ENCODE results near the gene FLNC. TPM values are rescaled to one million over a fixed set of nuclear protein-coding genes. Genes with fewer than 3 reads are reported as not detected.

Gene FLNC
- total and polyA plus RNA-seq, 2 of the 13 experiments (the other 11 are each of a cell fraction or from before 2014, with no cell fraction given): 0.02 TPM; not detected in 1

- BruUV-seq (replicated peaks): no TSS peak
- FAIRE-seq (no peak), ATAC-seq (no peak), DNase-seq (ENCODE audit: low spot score) (no peak)
- Histone ChIP-seq H3K9ac (ENCODE audit: insufficient read depth, low read depth, low read length) (no peak overlapping the region), H3K9me3 (ENCODE audit: low read length) (no peaks in the 10 kb centered on the region), H3K36me3 (replicated peaks in 1 of 2; ENCODE audit: control insufficient read depth in 1 of 2, insufficient read depth in 2 of 2, low read length in 2 of 2) (no peaks in the 10 kb centered on the region), H3K4me1 (ENCODE audit: insufficient read depth, low read length) (no peaks in the 10 kb centered on the region), H2AFZ (ENCODE audit: low read length) (no peak overlapping the region), H3K4me3 (replicated peaks in 1 of 3; ENCODE audit: insufficient read depth in 1 of 3, low read depth in 2 of 3, low read length in 3 of 3) (no peak overlapping the region), H3K4me2 (ENCODE audit: low read depth, low read length) (no peak overlapping the region), H3K27ac (ENCODE audit: extremely low read length, insufficient read depth, low read length) (no peak overlapping the region), H3K27me3 (ENCODE audit: control insufficient read depth in 1 of 2, insufficient read depth in 2 of 2, low read length in 2 of 2) (peaks cover 10 to 56% of the 10 kb centered on the region in 2 experiments; a peak in 4 of 5 replicates), H4K20me1 (ENCODE audit: insufficient read depth, low read length) (no peaks in the 10 kb centered on the region), H3K79me2 (ENCODE audit: insufficient read depth, low read length) (no peaks in the 10 kb centered on the region)
- POLR2A ChIA-PET: no interaction called here
- CTCF ChIA-PET (ENCODE audit: low intra/inter-chr PET ratio, low total read pairs): no interaction called here
- 0% methylated on average over 1 of the region's 3 CpGs for WGBS (ENCODE audit: low lambda C conversion rate)
- in situ Hi-C loops (cut with HindIII; ENCODE audit: extremely low pct_ligation_motif_present, low pct_unique_long_range_greater_than_20kb) (no loop called here), intact Hi-C loops (cut with micrococcal nuclease; ENCODE audit: unreplicated experiment) (no loop called here)
- no peak for TF ChIP-seq ZNF564 (CRISPR knock-in tag; IDR thresholded peaks at IDR 0.05)
- no peak for TF ChIP-seq NFAT5 (CRISPR knock-in tag; IDR thresholded peaks at IDR 0.05)
- no peak for TF ChIP-seq MBNL3 (CRISPR knock-in tag; conservative IDR thresholded peaks at IDR 0.05)
- TF ChIP-seq ARNT (IDR thresholded peaks at IDR 0.05): no peak
- TF ChIP-seq NR2C2 (CRISPR knock-in tag; IDR thresholded peaks at IDR 0.05; ENCODE audit: borderline replicate concordance): no peak
- TF ChIP-seq TP53 (CRISPR knock-in tag; conservative IDR thresholded peaks at IDR 0.05): no peak
- no peak for TF ChIP-seq NFE2L2 (IDR thresholded peaks at IDR 0.05; ENCODE audit: low read length)
- TF ChIP-seq, protein P1, sequence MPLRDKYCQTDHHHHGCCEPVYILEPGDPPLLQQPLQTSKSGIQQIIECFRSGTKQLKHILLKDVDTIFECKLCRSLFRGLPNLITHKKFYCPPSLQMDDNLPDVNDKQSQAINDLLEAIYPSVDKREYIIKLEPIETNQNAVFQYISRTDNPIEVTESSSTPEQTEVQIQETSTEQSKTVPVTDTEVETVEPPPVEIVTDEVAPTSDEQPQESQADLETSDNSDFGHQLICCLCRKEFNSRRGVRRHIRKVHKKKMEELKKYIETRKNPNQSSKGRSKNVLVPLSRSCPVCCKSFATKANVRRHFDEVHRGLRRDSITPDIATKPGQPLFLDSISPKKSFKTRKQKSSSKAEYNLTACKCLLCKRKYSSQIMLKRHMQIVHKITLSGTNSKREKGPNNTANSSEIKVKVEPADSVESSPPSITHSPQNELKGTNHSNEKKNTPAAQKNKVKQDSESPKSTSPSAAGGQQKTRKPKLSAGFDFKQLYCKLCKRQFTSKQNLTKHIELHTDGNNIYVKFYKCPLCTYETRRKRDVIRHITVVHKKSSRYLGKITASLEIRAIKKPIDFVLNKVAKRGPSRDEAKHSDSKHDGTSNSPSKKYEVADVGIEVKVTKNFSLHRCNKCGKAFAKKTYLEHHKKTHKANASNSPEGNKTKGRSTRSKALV (CRISPR knock-in tag; IDR thresholded peaks at IDR 0.05): no peak
- no peak for TF ChIP-seq SALL1 (CRISPR knock-in tag; IDR thresholded peaks at IDR 0.05)
- no peak for TF ChIP-seq PTBP1 (IDR thresholded peaks at IDR 0.05; ENCODE audit: low read depth, low read length, poor library complexity, severe bottlenecking)
- TF ChIP-seq POLR2AphosphoS5 (IDR thresholded peaks at IDR 0.05; ENCODE audit: low read depth, low read length): no peak
- no peak for TF ChIP-seq U2AF2 (IDR thresholded peaks at IDR 0.05; ENCODE audit: low read depth, low read length)
- no peak for TF ChIP-seq CCAR2 (optimal IDR thresholded peaks at IDR 0.05; ENCODE audit: low read depth, low read length)
- TF ChIP-seq SUZ12 (IDR thresholded peaks at IDR 0.05; ENCODE audit: low read depth, low read length): no peak
- no peak for TF ChIP-seq FOXJ3 (CRISPR knock-in tag; IDR thresholded peaks at IDR 0.05; ENCODE audit: borderline replicate concordance)
- TF ChIP-seq, protein P2, sequence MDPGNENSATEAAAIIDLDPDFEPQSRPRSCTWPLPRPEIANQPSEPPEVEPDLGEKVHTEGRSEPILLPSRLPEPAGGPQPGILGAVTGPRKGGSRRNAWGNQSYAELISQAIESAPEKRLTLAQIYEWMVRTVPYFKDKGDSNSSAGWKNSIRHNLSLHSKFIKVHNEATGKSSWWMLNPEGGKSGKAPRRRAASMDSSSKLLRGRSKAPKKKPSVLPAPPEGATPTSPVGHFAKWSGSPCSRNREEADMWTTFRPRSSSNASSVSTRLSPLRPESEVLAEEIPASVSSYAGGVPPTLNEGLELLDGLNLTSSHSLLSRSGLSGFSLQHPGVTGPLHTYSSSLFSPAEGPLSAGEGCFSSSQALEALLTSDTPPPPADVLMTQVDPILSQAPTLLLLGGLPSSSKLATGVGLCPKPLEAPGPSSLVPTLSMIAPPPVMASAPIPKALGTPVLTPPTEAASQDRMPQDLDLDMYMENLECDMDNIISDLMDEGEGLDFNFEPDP (CRISPR knock-in tag; conservative IDR thresholded peaks at IDR 0.05): no peak
These were observed 25.4 kb downstream of the FLNC start for GRCh38 chr7:128855559-128855958.
